GM12873 (cell line): ENCODE measurements around the gene PGA5.
"Not testable (repeated sequence)": the region's sequence is repeated elsewhere in the genome, so short reads cannot be mapped to it uniquely, and the experiment has no call there.

ENCODE experiments used
- TF ChIP-seq, protein P1 (sequence below): IDR thresholded peaks from 2 replicates; pipeline ENCODE4 v1.5.1; 2012; ENCODE audit warnings: low read depth, mild to moderate bottlenecking, moderate library complexity, low read length, control low read depth; ENCODE audit not compliant: insufficient read depth; ENCODE audit errors: missing control alignments

The PGA5 gene

DNA sequence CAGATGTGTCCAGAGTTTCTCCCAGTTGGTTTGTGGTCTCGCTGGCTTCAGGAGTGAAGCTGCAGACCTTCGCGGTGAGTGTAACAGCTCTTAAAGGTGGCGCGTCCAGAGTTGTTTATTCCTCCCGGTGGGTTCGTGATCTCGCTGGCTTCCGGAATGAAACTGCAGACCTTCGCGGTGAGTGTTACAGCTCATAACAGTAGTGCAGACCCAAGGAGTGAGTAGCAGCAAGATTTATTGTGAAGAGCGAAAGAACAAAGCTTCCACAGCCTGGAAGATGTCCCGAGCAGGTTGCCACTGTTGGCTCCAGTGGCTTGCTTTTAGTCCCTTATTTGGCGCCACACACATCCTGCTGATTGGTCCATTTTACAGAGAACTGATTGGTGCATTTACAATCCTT, 39.5 kb upstream of the PGA5 start:
- TF ChIP-seq, protein P1, sequence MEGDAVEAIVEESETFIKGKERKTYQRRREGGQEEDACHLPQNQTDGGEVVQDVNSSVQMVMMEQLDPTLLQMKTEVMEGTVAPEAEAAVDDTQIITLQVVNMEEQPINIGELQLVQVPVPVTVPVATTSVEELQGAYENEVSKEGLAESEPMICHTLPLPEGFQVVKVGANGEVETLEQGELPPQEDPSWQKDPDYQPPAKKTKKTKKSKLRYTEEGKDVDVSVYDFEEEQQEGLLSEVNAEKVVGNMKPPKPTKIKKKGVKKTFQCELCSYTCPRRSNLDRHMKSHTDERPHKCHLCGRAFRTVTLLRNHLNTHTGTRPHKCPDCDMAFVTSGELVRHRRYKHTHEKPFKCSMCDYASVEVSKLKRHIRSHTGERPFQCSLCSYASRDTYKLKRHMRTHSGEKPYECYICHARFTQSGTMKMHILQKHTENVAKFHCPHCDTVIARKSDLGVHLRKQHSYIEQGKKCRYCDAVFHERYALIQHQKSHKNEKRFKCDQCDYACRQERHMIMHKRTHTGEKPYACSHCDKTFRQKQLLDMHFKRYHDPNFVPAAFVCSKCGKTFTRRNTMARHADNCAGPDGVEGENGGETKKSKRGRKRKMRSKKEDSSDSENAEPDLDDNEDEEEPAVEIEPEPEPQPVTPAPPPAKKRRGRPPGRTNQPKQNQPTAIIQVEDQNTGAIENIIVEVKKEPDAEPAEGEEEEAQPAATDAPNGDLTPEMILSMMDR = no peak

DNA sequence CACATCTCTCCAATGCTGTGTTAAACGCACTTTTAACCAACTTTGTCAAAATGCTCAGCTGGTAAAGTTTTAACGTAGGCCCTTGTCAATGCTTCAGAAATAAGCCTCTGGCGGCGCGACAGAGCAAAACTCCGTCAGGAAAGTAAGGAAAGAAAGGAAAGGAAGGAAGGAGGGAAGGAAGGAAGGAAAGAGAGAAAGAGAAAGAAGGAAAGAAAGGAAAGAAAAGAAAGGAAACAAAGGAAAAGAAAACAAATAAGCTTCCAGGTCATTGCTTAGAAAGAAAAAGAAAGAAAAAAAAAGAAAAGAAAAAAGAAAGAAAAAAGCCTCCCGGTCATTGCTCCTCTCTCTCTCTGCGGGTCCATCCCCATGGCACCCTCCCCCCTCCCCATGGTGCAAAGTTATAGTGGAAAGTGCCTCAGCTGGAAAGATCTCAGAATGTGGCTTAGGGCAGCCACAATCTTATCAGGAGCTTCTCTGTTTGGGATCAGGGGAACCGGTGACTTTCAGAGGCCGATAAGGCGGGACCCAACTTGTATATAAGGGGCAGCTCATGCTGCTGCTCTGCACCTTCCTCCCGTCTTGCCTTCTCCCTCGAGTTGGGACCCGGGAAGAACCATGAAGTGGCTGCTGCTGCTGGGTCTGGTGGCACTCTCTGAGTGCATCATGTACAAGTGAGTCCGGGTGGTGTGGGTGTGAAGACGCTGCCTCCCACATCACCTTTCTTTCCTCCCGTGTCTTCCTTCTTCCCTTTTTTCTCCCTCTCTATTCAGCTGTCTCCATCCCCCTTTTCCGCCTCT, 37.8 kb upstream of the PGA5 start, which contains the start of gene PGA3:
Gene PGA3, plus strand, starts transcription at position 566 of the 797 bp plus-strand sequence. Its CDS starts 50 bp downstream, at position 616.
- TF ChIP-seq, protein P1 = not testable (repeated sequence)

DNA sequence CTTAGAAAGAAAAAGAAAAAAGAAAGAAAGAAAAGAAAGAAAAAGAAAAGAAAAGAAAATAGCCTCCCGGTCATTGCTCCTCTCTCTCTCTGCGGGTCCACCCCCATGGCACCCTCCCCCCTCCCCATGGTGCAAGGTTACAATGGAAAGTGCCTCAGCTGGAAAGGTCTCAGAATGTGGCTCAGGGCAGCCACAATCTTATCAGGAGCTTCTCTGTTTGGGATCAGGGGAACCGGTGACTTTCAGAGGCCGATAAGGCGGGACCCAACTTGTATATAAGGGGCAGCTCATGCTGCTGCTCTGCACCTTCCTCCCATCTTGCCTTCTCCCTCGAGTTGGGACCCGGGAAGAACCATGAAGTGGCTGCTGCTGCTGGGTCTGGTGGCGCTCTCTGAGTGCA, 18.9 kb upstream of the PGA5 start, which contains the start of gene PGA4:
Gene PGA4, plus strand, starts transcription at position 301 of the 400 bp plus-strand sequence. Its CDS starts 54 bp downstream, at position 355.
- TF ChIP-seq, protein P1 = not testable (repeated sequence)

DNA sequence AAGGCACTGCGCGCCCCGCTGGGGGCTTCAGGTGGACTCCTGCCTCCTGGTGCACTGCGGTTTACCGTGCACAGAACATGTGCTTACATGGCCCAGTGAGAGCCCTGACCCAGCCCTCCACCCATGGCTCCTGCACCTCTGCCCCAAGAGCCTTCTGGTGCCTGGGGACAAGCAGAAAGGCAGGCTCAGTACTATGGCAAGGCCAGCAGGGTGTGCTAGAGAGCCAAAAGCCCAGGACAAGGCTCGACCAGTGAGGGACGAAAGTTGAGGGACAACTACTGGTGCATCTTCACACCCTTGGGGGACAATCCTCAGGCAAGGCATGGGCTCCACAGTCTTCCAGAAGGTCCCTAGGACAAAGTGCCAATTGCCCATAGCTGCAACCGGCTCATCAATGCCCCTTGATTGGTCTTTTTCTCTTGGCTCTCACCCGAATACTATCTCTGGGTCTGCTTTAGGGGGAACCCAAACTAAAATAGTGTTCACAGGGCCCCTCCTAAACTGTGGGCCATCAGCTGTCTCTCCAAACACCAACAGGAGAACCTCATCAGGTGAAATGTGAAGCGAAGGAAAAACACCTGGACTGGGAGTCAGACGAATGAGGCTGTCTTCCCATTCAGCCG, 13.5 kb downstream of the PGA5 start:
- TF ChIP-seq, protein P1 = peak; percentile 99

DNA sequence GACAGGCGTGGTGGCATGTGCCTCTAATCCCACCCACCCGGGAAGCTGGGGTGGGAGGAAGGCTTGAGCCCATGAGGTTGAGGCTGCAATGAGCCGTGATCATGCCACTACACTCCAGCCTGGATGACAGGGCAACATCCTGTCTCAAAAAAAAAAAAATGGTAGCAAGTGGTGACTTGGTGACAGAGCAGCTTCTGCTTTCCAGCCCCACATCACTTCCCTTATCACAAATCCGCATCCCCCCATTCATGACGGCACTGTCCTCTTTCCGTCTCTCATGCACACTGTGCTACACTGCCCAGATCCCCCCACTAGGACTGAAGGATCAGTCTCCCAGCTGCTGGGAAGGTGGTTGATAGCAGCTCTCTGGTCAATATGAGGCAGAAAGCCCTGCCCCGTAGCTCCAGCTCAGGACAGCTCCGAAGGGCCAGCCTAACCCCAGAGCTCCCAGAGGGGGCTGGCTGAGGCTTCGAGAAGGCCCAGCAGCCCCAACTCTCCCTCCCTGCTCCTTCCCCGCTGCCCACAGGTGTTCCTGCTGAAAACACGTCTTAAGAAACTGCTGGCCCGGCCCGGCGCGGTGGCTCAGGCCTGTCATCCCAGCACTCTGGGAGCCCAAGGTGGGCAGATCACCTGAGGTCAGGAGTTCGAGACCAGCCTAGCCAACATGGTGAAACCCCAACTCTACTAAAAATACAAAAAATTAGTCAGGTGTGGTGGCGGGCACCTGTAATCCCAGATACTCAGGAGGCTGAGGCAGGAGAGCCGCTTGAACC, 15.9 kb downstream of the PGA5 start:
- TF ChIP-seq, protein P1 = no peak

DNA sequence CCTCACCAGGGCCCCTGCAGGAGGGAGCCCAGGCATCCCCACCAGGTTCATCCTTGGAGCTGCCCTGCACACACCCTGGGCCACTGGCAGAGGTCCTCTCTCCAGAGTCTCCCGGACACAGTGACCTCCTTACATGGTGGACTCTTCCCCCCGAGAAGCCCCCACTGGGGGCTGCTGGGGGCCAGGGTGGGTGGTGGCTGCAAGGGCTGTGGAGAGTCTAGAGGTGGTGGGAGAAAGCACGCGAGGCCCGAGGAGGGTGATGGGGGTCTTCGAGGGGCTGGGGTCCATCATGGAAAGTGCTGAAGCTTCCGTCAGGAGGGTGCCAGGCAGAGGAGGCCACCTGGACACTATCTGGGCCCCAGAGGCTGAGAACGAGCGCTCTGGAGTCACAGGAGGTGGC, 17.6 kb downstream of the PGA5 start:
- TF ChIP-seq, protein P1 = no peak

DNA sequence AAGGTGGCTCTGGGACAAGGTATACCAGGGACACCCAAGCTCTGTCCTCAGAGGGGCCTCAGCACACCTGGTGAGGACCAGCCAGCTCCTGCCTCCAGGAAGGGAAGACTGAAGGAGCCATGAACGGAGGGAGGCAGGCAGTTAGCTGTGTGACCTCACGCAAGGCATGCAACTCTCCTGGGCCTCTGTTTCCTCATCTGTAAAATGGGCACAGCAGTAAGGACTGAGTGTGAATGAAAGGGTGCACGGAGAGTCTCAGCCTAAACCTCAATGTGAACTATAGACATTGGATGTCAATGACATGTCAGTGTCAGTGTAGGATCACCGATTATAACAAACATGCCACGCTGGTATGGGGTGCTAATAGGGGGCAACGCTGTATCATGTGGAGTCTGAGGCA, 18.4 kb downstream of the PGA5 start:
- TF ChIP-seq, protein P1 = no peak
